Measurements from ENCODE around the gene PITPNB.

GRCh38 chr22:27941143-27941542 lies 22.1 kb upstream of the PITPNB start:
- TF ChIP-seq, protein P1, sequence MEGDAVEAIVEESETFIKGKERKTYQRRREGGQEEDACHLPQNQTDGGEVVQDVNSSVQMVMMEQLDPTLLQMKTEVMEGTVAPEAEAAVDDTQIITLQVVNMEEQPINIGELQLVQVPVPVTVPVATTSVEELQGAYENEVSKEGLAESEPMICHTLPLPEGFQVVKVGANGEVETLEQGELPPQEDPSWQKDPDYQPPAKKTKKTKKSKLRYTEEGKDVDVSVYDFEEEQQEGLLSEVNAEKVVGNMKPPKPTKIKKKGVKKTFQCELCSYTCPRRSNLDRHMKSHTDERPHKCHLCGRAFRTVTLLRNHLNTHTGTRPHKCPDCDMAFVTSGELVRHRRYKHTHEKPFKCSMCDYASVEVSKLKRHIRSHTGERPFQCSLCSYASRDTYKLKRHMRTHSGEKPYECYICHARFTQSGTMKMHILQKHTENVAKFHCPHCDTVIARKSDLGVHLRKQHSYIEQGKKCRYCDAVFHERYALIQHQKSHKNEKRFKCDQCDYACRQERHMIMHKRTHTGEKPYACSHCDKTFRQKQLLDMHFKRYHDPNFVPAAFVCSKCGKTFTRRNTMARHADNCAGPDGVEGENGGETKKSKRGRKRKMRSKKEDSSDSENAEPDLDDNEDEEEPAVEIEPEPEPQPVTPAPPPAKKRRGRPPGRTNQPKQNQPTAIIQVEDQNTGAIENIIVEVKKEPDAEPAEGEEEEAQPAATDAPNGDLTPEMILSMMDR (IDR thresholded peaks at IDR 0.05) = no peak
- no peak for TF ChIP-seq POLR2A (IDR thresholded peaks at IDR 0.05)

Measured in testis (tissue), 2 donors.